Amygdala (tissue), 56 donors: Measurements from ENCODE around the gene EIF1AX.
"Not testable (repeated sequence)": the region's sequence is repeated elsewhere in the genome, so short reads cannot be mapped to it uniquely, and the experiment has no call there.

ENCODE experiments used
- DNase-seq, 56 donors: peaks; one replicate each; lab custom pipeline; 2025; lab: John Stamatoyannopoulos, UW

EIF1AX gene, protein sequence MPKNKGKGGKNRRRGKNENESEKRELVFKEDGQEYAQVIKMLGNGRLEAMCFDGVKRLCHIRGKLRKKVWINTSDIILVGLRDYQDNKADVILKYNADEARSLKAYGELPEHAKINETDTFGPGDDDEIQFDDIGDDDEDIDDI

DNA sequence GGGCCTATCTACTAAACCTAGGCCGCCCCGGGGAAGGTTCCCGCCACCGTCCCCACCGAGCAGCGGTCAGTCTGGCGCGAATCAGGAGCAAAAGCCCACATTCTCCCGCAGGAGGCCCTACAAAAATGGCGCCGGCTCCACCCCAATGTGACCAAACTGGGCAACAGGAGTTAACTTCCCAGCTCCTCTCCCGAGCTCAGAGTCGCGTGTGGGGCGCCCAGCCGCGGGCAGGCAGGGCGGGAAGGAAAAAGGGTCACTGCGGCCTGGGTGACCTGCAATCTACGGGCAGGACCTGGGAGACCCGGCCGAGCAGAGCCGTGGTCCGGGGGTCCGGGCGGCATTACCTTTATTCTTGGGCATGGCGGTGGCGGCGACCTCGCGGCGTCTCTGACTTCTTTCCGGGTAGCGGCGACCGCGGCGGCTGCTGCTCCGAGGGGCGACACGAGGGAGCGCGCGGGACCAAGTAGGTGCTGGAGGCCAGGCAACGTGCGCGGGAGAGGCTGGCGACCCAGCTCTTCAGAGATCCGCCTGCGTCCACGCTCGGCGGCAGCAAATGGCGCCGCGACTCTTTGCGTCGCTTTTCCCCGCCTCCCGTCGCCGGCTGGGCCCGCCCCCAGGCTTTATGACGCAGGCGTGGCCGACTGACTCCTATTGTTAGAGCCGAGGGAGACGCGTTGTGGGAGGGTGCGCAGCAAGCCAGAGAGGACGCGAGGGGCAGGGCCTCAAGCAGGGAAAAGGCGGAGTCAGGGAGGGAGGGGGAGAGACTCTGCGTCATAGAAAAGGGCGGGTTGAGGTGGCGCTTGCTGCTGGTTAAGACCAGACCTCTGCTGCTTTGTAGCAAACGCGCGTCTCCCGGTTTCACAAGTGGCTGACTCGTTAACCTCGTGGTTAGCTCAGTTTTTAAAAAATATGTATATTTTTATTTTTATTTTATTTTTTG is at the start of gene EIF1AX:
EIF1AX (minus strand) TSS at position 558 of the 940 bp plus-strand sequence; CDS start at position 360, 198 bp downstream.
- DNase-seq = peak; percentile 2 to 99 (median 94)

DNA sequence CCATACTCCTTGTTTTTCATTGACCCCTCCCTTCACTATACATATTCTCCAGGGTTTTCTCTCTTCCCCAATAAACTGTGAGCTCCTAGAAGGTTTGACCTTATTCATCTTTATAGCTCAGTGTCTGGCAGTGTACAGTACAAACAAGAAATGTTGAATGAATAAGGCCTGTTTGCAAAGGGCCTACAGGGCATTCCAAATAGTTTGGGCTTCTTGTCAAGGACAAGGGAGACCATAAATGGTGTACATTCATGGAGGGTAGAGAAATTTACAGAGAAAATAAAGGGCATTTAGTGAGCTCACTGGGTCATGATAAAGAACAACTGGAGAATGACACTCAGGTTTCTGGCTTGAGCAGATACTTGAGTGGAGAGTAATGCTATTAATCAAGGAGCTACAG is 47.5 kb upstream of the EIF1AX start:
- DNase-seq = no peak

DNA sequence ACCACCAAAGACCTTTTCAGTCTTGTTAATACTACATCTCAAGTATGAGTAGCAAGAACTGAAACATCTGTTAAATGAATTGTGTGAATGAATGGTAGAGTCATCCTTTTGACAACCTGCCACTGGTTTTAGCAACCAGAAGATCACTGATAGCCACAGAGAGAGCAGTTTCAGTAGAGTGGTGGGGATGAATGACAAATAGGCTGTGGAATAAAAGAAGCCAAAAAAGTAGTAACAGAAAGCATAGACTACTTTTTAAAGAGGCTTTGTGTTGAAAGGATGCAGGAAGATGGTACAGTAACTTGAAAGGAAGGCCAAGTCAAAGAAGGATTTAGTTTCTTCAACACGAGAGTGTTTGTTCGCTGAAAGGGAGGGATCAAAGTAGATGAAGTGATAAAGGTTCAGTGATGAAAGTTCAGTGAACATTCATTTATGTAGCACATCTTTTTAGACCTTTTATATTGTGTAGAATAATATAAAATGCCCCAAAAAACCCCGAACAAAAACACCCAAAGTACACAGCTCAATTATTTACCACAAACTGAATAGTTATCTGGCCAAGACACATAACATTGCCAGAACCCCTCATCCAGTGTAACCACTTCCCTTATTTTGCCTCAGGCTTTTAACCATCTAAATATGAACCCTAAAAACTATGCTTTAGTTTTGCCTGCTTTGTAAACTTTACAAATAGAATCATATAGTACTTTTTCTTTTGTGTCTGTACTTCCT is 40.1 kb upstream of the EIF1AX start:
- no peak for DNase-seq

DNA sequence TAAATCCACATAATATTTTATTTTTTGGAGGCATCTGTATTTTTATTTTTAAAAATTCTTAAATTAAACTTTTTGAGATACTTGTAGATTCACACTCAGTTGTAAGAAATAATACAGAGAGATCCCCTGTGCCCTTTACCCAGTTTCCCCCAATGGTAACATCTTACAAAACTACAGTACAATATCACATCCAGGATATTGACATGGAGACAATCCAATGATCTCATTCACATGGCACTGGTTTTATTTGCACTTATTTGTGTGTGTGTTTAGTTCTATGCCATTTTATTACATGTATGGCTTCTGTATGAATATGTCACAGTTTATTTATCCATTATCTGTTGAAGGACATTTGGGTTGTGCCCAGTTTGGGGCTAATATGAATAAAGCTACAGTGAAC is 35.5 kb upstream of the EIF1AX start:
- no peak for DNase-seq

DNA sequence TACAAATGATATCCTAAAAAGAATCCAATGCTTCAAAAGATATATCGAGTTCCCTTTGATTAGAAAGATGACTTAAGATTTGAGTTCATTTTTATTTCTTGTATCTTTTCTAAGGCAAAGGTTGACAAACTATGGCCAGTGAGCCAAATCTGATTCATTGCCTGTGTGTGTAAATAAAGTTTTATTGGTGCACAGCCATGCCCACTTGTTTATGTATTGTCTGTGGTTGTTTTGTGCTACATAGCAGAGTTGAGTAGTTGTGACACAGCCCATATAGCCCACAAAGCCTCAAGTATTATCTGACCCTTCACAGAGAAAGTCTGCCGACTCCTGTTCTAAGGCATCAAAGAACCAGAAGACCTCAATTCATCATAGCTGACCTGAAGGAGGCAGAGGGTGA is 32.2 kb upstream of the EIF1AX start:
- DNase-seq = no peak

DNA sequence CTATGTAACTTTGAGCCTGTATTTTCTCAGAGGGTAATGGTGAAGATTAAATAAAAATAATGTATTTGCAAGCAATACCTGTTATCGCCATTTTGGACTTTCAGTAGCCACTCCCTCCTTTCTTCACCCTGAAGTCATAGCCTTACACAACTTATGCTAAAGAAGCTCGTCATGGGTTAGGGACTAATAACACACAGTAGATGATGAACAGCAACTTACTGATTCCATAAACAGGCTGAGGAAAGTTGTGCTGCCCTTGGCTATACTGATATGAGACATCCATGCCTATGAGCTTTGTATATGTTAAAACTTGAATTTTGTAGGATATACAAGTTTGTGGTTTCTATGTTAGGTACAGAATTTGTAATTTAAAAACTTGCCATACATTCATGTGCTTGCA is 31.7 kb upstream of the EIF1AX start:
- DNase-seq = no peak

DNA sequence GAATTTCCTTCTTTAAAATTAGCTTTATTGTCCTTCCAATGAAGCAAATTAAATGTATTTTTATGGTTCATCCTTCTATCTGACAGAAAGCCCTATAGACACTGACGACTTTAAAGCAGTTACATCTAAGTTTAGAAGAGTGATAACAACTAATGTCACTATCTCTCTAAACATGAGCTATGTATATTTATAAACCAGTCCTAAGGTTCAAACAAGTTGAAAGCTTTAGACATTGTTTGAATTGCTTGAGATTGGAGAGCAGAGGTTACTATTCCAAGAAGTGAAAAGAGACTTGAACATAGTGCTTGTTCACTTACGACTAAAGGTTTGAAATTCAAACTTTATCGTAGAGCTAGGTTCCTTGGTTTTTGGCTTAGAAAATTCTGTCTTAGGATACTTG is 30.2 kb upstream of the EIF1AX start:
- no peak for DNase-seq

DNA sequence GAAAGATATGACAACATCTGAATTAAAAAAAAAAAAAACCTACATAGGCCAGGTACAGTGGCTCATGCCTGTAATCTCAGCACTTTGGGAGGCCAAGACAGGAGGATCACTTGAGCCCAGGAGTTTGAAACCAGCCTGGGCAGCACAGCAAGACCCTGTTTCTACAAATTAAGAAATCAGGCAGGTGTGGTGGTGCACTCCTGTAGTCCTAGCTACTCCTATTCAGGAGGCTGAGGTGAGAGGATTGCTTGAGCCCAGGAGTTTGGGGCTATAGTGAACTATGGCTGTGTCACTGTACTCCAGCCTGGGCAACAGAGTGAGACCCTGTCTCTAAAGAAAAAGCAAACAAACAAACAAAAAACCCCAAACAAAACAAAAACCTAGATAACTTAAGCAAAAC is 20.9 kb upstream of the EIF1AX start:
- DNase-seq = not testable (repeated sequence)

DNA sequence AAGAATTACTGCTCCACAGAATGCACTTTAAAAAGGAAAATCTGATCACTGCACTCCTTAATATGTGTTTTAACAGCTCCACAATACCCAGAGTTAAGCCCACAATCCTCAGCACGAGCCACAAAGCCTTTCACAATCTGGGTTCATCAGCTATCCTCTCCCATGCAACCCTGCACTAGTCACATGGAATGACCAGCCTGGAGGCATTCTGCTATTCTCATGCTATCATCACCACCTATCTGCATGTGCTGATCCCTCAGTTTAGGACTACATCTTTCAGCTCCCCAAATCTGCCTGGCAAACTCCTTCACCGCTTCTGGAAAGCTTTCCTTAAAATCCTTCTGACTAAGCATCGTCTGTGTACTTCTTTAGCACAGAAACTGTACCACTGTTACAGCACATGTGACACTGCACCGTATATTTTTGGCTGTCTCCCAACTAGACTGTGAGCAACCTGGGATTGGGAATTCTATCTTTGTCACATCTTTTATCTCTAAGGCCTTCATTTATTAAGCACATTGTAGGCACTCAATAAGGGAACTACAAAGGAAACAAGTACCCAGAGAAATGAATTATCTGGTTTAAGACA is 18.3 kb upstream of the EIF1AX start:
- DNase-seq = peak in 5 of 56 donors; percentile 0 to 4 (median 0)

DNA sequence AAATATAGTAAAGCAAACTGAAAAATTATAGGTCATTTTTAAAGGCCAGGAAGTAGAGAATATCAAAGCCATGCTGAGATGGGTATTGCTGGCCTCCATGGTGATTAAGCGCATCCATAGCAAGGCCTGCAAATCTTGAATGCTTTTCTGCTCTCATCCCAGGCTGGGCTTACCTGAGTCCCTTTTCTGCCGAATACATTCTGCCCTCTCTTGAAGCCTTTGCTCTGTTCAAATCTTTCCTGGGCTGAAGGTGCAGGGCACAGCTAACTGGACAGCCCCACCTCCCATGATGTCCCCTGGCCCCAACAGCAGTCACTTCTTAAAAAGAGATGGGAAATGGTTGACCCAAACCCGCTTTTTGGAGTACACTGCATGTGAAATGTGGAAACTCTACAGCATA is 10.1 kb upstream of the EIF1AX start:
- no peak for DNase-seq

DNA sequence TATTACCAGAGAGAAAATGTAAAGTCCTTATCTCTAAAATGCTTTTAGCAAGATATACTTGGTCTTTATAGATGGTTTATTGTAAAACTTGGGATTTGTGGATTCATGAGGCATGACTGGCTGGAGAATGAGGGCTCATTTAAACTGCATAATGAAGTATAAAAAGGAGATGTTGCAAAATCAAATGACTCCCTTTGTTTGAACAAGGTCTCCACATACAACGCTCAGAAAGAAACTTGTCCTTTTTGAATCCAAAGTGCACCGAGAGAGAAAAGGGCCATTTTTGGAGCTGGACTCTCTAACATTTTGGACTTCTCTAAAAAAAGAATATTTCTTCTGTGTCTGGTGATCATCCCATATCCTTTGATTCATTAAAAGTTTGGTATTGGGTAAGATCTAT is 7.7 kb upstream of the EIF1AX start:
- no peak for DNase-seq

DNA sequence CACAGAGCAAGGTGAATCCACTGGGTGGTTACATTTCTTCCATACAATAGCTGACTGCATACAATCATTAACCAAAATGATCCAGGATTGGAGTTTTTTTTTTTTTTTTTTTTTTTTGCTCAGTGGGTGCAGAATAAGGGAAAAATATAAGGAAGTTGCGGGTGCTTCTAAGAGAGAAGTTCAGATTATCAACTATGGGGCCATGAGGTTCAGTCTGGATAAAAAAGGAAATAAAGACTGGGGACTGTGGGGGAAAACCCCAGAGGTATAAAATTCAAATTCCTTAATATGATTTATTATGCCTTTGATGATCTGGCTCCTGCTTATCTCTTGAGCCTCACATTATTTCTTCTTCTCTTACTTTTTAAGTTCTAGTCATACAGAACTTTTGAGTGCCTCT is 5.9 kb upstream of the EIF1AX start:
- no peak for DNase-seq

DNA sequence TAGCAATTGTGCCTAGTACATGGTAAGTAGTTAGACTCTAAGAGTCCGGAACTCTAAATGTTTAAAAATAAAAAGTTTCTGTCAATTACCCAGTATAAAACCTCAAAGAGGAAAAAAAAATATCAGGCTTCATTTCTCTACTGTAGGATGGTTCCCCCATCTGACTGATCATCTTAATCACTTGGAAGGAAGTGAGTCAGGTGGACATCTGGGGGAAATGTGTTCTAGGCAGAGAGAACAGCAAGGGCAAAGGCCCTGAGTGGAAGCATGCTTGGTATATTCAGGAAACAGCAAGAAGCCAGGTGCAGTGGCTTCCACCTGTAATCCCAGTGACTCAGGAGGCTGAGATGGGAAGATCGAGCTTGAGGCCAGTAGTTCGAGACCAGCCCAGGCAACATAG is 2.9 kb upstream of the EIF1AX start:
- DNase-seq = no peak

DNA sequence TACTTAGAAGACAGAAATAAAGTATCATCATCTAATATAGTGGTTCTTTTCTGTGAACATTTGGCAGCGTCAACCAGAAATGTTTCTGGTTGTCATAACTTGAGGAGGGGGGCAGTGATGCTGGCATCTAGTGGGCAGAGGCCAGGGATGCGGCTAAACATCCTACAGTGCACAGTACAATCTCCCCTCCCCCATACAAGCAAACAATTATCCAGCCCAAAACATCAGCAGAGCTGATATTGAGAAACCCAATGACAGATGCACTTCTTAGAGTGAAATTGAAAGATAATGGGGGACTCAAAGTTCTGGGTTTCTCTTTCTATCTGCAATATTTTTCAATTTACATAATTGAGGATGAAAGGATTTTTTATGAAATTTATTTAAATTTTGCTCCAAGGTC is 1.9 kb upstream of the EIF1AX start:
- no peak for DNase-seq

DNA sequence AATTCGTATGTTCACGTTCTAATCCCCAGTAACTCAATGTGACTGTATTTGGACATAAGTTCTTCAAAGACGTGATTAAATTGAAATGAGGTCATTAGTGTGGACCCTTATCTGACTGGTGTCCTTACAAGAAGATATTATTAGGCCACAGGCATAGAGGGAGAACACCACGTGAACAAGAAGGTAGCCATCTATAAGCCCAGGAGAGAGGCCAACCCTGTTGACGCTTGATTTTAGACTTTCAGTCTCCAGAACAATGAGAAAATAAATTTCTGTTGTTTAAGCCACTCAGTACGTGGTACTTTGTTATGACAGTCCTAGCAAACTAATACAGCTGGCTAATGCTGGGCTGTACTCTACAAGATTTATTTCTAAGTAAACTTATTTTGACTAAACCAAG is 1.5 kb upstream of the EIF1AX start:
- no peak for DNase-seq

DNA sequence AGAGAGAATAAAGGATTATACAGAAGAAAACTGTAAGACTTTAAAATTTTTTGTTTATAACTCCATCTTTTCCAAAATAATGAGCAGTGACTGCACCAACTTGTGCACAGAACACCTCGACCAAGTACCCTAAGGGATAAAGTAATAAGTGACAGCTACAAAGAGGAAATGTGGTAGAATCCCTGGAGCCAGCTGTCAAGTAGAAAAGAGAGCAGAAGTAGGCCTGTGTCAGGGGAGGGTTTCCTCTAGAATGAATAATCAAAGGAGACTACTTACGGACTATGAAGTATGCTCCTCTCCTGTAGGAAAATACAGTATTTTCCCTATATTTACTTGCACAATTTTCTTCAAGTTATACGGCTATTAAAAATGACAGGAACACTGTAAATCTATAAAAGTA is 1.2 kb downstream of the EIF1AX start:
- DNase-seq = no peak

DNA sequence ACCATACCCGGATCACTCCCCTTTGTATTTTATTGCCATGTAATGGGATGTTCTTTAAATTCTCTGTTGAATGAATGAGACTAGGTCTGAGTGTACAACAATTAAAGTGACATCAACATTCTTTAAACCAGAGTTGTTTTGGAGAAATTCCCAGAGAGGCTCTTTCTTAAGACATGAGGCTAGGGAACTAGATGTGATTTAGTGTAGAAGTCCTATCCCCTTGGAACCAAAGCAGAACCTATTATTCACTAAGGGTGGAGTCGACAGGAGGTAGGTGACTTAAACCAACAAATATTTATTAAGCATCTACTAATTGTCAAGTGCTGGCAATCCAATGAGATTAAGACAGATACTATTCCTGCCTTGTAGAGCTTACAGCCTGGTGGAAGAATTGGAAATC is 1.7 kb downstream of the EIF1AX start:
- DNase-seq = no peak

DNA sequence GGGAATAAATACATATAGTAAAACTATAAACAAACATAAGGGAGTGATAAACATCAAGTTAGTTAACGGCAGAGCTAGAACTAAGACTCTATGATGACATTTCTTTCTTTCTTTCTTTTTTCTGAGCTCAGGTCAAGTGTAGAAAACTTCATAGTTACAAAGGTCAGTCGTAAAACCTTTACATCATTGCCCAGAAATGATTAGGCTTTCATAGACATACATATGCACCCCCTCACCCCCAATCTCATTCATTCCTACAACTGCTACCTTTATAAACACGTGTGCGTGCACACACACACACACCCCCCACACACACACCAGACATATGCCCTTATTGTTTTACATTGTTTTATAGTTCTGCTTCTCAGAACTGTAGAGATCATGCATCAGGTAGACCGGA is 5.7 kb downstream of the EIF1AX start:
- no peak for DNase-seq

DNA sequence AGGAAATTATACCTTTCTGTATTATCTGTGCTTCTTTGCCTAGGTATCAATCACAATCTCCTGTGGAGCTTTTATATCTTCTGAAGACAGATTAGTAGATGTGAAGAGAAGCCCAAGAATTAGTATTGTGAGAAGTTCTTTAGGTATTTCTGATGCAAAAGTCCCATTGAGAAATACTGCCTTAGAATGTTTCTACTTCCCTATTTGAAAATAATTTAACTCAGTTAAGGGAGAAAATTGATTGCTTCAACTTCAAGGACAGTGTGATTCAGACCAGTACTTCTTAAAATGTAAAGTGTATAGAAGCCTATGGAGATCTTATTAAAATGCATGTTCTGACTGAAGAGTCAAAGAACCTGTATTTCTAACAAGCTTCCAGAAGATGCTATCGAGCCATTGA is 9.0 kb downstream of the EIF1AX start:
- no peak for DNase-seq

DNA sequence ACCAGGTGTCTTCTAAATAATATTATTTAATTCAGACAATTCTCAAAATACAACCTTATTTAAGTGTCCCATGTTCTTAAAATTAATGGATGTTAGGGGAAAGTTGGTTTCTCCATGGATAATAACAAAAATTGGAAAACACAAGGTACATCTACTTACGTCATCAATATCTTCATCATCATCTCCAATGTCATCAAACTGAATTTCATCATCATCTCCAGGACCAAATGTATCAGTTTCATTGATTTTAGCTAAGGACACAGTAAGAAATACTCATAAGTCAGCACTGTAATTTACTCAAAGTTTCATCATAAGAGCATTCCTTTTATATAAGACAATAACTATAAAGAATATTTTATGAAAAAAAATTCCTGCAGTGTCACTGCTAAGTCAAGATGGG is 11.3 kb downstream of the EIF1AX start:
- no peak for DNase-seq

DNA sequence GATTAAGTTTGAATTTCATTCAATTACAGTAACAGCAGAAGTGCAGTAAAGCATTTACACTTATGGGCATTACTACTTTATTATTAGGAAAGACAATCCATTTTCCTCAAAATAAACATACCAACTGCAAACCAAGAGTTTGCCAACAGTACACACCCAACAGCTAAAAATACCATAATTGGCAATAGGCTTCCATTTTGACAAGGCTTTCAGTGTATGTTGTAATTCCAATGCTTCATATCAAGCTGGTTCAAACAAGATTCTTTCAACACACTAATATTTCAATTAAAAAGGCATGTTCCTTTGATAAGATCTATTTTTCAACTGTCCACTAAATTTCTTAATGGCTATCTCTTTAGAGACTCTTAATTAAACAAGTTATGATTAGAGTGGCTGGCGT is 12.1 kb downstream of the EIF1AX start:
- DNase-seq = no peak
